ENCODE data around the gene NTRK1.
A peak's percentile ranks its signal among the peaks of the same experiment; 100 is the strongest.

NTRK1 gene

GRCh38 chr1:156844102-156844501 is 16.6 kb upstream of the NTRK1 start:
- TF ChIP-seq, protein P1, sequence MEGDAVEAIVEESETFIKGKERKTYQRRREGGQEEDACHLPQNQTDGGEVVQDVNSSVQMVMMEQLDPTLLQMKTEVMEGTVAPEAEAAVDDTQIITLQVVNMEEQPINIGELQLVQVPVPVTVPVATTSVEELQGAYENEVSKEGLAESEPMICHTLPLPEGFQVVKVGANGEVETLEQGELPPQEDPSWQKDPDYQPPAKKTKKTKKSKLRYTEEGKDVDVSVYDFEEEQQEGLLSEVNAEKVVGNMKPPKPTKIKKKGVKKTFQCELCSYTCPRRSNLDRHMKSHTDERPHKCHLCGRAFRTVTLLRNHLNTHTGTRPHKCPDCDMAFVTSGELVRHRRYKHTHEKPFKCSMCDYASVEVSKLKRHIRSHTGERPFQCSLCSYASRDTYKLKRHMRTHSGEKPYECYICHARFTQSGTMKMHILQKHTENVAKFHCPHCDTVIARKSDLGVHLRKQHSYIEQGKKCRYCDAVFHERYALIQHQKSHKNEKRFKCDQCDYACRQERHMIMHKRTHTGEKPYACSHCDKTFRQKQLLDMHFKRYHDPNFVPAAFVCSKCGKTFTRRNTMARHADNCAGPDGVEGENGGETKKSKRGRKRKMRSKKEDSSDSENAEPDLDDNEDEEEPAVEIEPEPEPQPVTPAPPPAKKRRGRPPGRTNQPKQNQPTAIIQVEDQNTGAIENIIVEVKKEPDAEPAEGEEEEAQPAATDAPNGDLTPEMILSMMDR (IDR thresholded peaks at IDR 0.05; ENCODE audit: insufficient read depth, low read length, poor library complexity, severe bottlenecking) = peak; percentile 14
- Histone ChIP-seq H3K36me3 (ENCODE audit: control insufficient read depth, insufficient read depth, low read length) (no peaks in the 10 kb centered on the region), H3K27me3 (replicated peaks; ENCODE audit: control insufficient read depth, insufficient read depth, low read length) (peaks cover 2% of the 10 kb centered on the region), H3K4me3 (replicated peaks; ENCODE audit: low read depth, low read length) (no peak overlapping the region)
- DNase-seq (ENCODE audit: extremely low read depth, insufficient read length) = no peak

DNA sequence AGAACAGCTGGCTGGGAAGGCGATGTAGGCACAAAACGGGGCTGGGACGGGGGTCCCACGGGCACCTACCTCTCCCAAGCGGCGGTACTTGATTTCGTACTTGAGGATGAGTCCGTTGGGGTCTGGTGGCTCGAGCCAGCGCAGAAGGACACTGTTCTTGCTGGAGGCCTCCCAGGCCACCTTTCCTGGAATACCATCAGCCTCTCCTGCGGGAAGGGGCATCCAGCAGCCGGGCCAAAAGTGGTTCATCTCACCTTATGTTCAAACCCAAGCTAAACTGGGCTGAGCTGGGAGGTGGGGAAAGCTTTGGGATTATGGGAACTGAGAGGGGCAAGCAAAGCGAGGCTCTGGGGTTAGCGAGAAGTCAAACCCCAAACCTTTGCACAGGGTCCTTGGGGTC is 16.0 kb upstream of the NTRK1 start:
- H3K4me3 ChIP-seq (replicated peaks; ENCODE audit: low read depth, low read length) = no peak overlapping the region
- TF ChIP-seq, protein P1 (IDR thresholded peaks at IDR 0.05; ENCODE audit: insufficient read depth, low read length, poor library complexity, severe bottlenecking) = no peak
- H3K27me3 ChIP-seq (replicated peaks; ENCODE audit: control insufficient read depth, insufficient read depth, low read length) = peaks cover 2% of the 10 kb centered on the region
- H3K36me3 ChIP-seq (ENCODE audit: control insufficient read depth, insufficient read depth, low read length) = no peaks in the 10 kb centered on the region
- no peak for DNase-seq (ENCODE audit: extremely low read depth, insufficient read length)

DNA sequence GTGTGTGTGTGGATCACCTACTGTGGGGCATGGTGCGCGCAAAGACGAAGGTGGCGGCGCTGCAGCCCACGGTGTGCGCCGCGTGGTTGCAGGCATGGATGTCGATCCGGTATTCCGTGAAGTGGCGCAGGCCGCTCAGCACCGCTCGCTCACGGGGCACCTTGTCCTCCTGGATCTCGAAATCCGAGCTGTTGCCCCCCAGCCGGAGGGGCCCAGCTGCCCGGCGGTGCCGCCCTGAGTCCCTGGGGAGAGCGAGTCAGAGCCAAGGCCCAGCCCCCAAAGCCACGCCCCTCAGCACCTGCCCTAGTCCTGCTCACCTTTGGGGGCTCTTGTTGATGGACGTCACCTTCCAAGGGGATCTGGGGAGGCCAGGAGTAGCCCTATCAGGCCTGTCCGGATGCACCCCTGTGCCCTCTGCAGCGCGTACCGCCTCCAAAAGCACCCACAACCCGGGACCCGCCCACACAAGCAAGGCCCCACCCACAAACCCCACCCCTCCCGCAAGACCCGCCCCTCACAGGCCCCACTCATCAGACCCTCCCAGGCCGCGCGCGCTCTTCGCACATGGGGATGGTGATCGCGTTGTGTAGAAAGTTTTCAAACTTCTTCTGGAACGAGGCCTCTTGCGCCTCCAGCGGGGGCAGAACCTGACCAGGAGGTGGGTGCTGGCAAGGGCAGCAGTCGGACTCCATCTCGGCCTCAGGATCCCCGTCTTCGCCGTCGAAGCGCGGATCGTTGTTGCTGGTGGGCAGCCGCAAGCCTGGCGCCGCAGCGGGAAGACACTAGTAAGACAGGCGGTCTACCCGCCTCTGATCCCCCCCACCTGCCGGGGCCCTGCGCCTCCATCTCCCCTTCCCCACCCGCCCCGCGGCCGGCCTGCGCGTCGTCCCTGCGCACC is 15.4 kb upstream of the NTRK1 start:
- DNase-seq (ENCODE audit: extremely low read depth, insufficient read length) = no peak
- H3K27me3 ChIP-seq (replicated peaks; ENCODE audit: control insufficient read depth, insufficient read depth, low read length) = peaks cover 2% of the 10 kb centered on the region
- TF ChIP-seq, protein P1 (IDR thresholded peaks at IDR 0.05; ENCODE audit: insufficient read depth, low read length, poor library complexity, severe bottlenecking) = no peak
- no peak overlapping the region for H3K4me3 ChIP-seq (replicated peaks; ENCODE audit: low read depth, low read length)
- no peaks in the 10 kb centered on the region for H3K36me3 ChIP-seq (ENCODE audit: control insufficient read depth, insufficient read depth, low read length)

GRCh38 chr1:156845953-156846545 is 14.6 kb upstream of the NTRK1 start:
- DNase-seq (ENCODE audit: extremely low read depth, insufficient read length) = no peak
- H3K36me3 ChIP-seq (ENCODE audit: control insufficient read depth, insufficient read depth, low read length) = no peaks in the 10 kb centered on the region
- TF ChIP-seq, protein P1 (IDR thresholded peaks at IDR 0.05; ENCODE audit: insufficient read depth, low read length, poor library complexity, severe bottlenecking) = no peak
- H3K4me3 ChIP-seq (replicated peaks; ENCODE audit: low read depth, low read length) = no peak overlapping the region
- H3K27me3 ChIP-seq (replicated peaks; ENCODE audit: control insufficient read depth, insufficient read depth, low read length) = peaks cover 2% of the 10 kb centered on the region

DNA sequence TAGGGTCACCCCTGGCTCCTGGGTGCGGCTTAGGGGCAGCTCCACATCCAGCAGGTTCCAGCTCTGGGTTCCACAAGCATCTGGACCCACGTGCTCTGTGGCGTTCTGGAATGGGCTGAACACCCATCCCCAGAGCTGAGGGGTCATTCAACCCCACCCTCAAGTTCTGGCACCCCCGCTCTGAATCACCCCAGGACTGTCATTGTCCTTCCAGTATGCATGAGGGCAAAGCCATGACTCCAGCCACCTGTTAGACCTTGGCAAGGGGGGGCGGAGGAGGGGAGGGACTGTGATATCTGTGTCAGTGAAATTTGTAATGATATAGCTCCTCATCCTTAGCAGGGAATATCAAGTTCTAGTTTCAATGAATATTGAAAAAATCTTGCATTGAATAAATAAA is 14.0 kb upstream of the NTRK1 start:
- TF ChIP-seq, protein P1 (IDR thresholded peaks at IDR 0.05; ENCODE audit: insufficient read depth, low read length, poor library complexity, severe bottlenecking) = no peak
- H3K36me3 ChIP-seq (ENCODE audit: control insufficient read depth, insufficient read depth, low read length) = no peaks in the 10 kb centered on the region
- H3K27me3 ChIP-seq (replicated peaks; ENCODE audit: control insufficient read depth, insufficient read depth, low read length) = peaks cover 2% of the 10 kb centered on the region
- H3K4me3 ChIP-seq (replicated peaks; ENCODE audit: low read depth, low read length) = no peak overlapping the region
- DNase-seq (ENCODE audit: extremely low read depth, insufficient read length) = no peak

All from GM06990 (cell line).